ENCODE measurements around the gene C2orf49. TPM values are rescaled to one million over a fixed set of nuclear protein-coding genes. Genes with fewer than 3 reads are reported as not detected.

C2orf49 gene
- total and polyA plus RNA-seq, 2 donors (not counting 1 experiment from before 2014, with no cell fraction given): 7.5 to 29.3 TPM

GRCh38 chr2:105365206-105365605, 27.9 kb downstream of the C2orf49 start:
- Mint-ChIP-seq H3K4me3 (no peak overlapping the region), H3K9me3 (ENCODE audit: insufficient read depth) (no peaks in the 10 kb centered on the region), H3K27ac (no peak overlapping the region), H3K4me1 (peaks cover 4% of the 10 kb centered on the region), H3K27me3 (no peaks in the 10 kb centered on the region)
- H2AFZ ChIP-seq (ENCODE audit: insufficient read depth, low read depth, low read length, poor library complexity, severe bottlenecking): no peak overlapping the region
- intact Hi-C loops (cut with micrococcal nuclease): loop anchor here (10.0 kb wide), 1 partner anchor 740 kb away; no protein-coding TSS in a partner anchor
- ChIA-PET CTCF (no interaction called here), POLR2A (no interaction called here)
- H3K4me2 ChIP-seq (replicated peaks; ENCODE audit: low read depth, low read length, poor library complexity, severe bottlenecking): no peak overlapping the region
- H3K79me2 ChIP-seq (ENCODE audit: control insufficient read depth, insufficient read depth, low read length): no peaks in the 10 kb centered on the region
- ATAC-seq (ENCODE audit: low read depth): no peak
- peaks cover 0 to 3% of the 10 kb centered on the region in 2 donors for H3K4me1 ChIP-seq (ENCODE audit: control insufficient read depth in 2 of 2, insufficient read depth in 2 of 2, low read length in 2 of 2)
- H3K9me3 ChIP-seq (ENCODE audit: control extremely low read depth in 1 of 3, control insufficient read depth in 2 of 3, insufficient read depth in 1 of 3, low read length in 2 of 3): no peaks in the 10 kb centered on the region
- no peak for DNase-seq
- H3K9ac ChIP-seq (ENCODE audit: low read length): no peak overlapping the region
- WGBS (ENCODE audit: insufficient coverage): 86% methylated on average over 1 of the region's 3 CpGs
- TF ChIP-seq CTCF (IDR thresholded peaks at IDR 0.05) (no peak), EZH2 (IDR thresholded peaks at IDR 0.05; ENCODE audit: borderline replicate concordance, insufficient read depth, low read depth, low read length, poor library complexity, severe bottlenecking) (no peak)
- H3K27ac ChIP-seq (ENCODE audit: low read length in 2 of 2): no peak overlapping the region
- H3K36me3 ChIP-seq (replicated peaks in 1 of 2; ENCODE audit: control extremely low read depth in 1 of 2, control insufficient read depth in 1 of 2, extremely low read depth in 1 of 2, insufficient read depth in 2 of 2, low read length in 1 of 2): peaks cover 1 to 3% of the 10 kb centered on the region in 2 experiments
- H3K27me3 ChIP-seq (replicated peaks in 1 of 4; ENCODE audit: control extremely low read depth in 1 of 4, control insufficient read depth in 3 of 4, insufficient read depth in 4 of 4, low read length in 3 of 4): no peaks in the 10 kb centered on the region
- no peak overlapping the region for H3K4me3 ChIP-seq (ENCODE audit: control extremely low read depth in 1 of 5, extremely low read depth in 1 of 5, insufficient read depth in 1 of 5, low read depth in 2 of 5, low read length in 4 of 5)
- H4K20me1 ChIP-seq (ENCODE audit: control insufficient read depth, insufficient read depth, low read length, poor library complexity, severe bottlenecking): no peaks in the 10 kb centered on the region

- Histone ChIP-seq H3K9me3 (ENCODE audit: control extremely low read depth in 1 of 3, control insufficient read depth in 2 of 3, insufficient read depth in 1 of 3, low read length in 2 of 3) (no peaks in the 10 kb centered on the region), H3K4me3 (ENCODE audit: control extremely low read depth in 1 of 5, extremely low read depth in 1 of 5, insufficient read depth in 1 of 5, low read depth in 2 of 5, low read length in 4 of 5) (no peak overlapping the region), H3K9ac (ENCODE audit: low read length) (no peak overlapping the region), H3K27ac (ENCODE audit: low read length in 2 of 2) (no peak overlapping the region), H3K4me2 (replicated peaks; ENCODE audit: low read depth, low read length, poor library complexity, severe bottlenecking) (no peak overlapping the region), H3K36me3 (replicated peaks in 1 of 2; ENCODE audit: control extremely low read depth in 1 of 2, control insufficient read depth in 1 of 2, extremely low read depth in 1 of 2, insufficient read depth in 2 of 2, low read length in 1 of 2) (no peaks in the 10 kb centered on the region), H4K20me1 (ENCODE audit: control insufficient read depth, insufficient read depth, low read length, poor library complexity, severe bottlenecking) (no peaks in the 10 kb centered on the region), H2AFZ (ENCODE audit: insufficient read depth, low read depth, low read length, poor library complexity, severe bottlenecking) (no peak overlapping the region), H3K4me1 (ENCODE audit: control insufficient read depth in 2 of 2, insufficient read depth in 2 of 2, low read length in 2 of 2) (peaks cover 0 to 3% of the 10 kb centered on the region in 2 donors), H3K27me3 (replicated peaks in 1 of 4; ENCODE audit: control extremely low read depth in 1 of 4, control insufficient read depth in 3 of 4, insufficient read depth in 4 of 4, low read length in 3 of 4) (no peaks in the 10 kb centered on the region), H3K79me2 (ENCODE audit: control insufficient read depth, insufficient read depth, low read length) (no peaks in the 10 kb centered on the region)
- WGBS (ENCODE audit: insufficient coverage): 100% methylated on average over 2 of the region's 8 CpGs
- Mint-ChIP-seq H3K9me3 (ENCODE audit: insufficient read depth) (no peaks in the 10 kb centered on the region), H3K27ac (no peak overlapping the region), H3K4me3 (no peak overlapping the region), H3K4me1 (peaks cover 4% of the 10 kb centered on the region), H3K27me3 (no peaks in the 10 kb centered on the region)
- ChIA-PET CTCF (interaction anchor here (0.6 to 2.5 kb wide), 11 partner anchors 31 to 1214 kb away, joined by 3 to 13 read pairs (median 4); no protein-coding TSS in a partner anchor), POLR2A (no interaction called here)
- no peak for ATAC-seq (ENCODE audit: low read depth)
- intact Hi-C loops (cut with micrococcal nuclease): loop anchor here (2.0 to 10.0 kb wide), 2 partner anchors 736 to 1174 kb away; no protein-coding TSS in a partner anchor
- no peak for TF ChIP-seq CTCF (IDR thresholded peaks at IDR 0.05)
- no peak for TF ChIP-seq EZH2 (IDR thresholded peaks at IDR 0.05; ENCODE audit: borderline replicate concordance, insufficient read depth, low read depth, low read length, poor library complexity, severe bottlenecking)
- no peak for DNase-seq
These were observed 31.5 kb downstream of the C2orf49 start for GRCh38 chr2:105368759-105369408.

All from B cell (primary cell).